Measurements from ENCODE around the gene PSMB3.

GRCh38 chr17:38761612-38762011 lies 9.1 kb downstream of the PSMB3 start:
- TF ChIP-seq CTCF (IDR thresholded peaks at IDR 0.05 in 8 of 11, conservative IDR thresholded peaks at IDR 0.05 in 3 of 11), result peak in 2 of 11 experiments; percentile 15 to 26
- TF ChIP-seq POLR2A (IDR thresholded peaks at IDR 0.05), result no peak
- TF ChIP-seq POLR2AphosphoS5 (IDR thresholded peaks at IDR 0.05), result no peak

Data from spleen (tissue), 7 donors.